HL-60 (cell line): ENCODE results near the gene TMEM184B.

Experiments
- CTCF ChIP-seq: IDR thresholded peaks from one replicate; pipeline ENCODE4 v1.5.1; 2011; ENCODE audit warnings: low read length, control low read depth, inconsistent platforms; ENCODE audit not compliant: insufficient read depth
- POLR2AphosphoS5 ChIP-seq: IDR thresholded peaks from 2 replicates; pipeline ENCODE4 v1.6.1; 2012; ENCODE audit warnings: low read depth
- SPI1 ChIP-seq: IDR thresholded peaks from 2 replicates; pipeline ENCODE4 v1.6.1; 2012; ENCODE audit warnings: low read depth, mild to moderate bottlenecking, borderline replicate concordance

- TF ChIP-seq CTCF (no peak), POLR2AphosphoS5 (no peak), SPI1 (no peak)
Measured at GRCh38 chr22:38299770-38300102, 26.9 kb upstream of the TMEM184B start.
